ENCODE results near the gene XRCC1. TPM values are rescaled to one million over a fixed set of nuclear protein-coding genes. Genes with fewer than 3 reads are reported as not detected.

Gene XRCC1
- total RNA-seq, 1 experiment from 2014 or later = 37.4 TPM

DNA sequence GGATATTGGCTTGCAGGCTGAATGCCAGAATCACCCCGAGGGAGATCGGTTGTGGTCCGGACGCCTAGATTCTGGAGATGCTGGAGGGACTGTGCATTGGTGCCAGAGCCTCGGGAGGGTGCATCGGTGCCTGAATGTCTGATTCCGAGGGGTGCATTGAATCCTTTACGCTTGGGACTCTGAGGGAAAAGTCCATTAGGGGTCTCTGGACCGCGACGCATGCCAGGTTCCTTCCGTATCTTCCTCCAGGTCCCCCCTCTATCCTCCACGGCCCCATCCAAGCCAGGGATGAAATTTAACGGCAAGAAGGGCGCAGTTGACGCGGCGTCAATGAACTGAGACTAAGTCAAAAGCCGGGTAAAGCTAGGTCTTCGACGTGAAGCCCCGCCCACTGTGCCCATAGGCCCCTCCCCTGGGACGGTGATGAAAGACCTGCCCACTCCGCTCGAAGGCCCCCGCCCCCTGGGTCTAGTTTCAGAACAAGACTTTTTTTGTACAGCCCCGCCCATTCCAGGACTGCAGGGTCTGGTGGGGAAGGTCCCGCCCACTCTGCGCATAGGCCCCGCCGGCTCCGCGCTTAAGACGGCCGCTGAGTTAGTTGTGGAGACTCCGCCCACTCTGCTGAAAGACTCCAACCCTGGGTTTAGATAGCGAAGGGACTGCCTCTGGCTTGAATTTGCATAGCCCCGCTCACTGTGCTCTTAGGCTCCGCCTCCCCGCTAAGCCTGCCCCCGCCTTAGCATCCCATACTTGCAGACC, 41.6 kb downstream of the XRCC1 start:
- peak overlapping the region; percentile 95 for H3K27ac ChIP-seq (ENCODE audit: low read depth, low read length)
- no peaks in the 10 kb centered on the region for H3K9me3 ChIP-seq (ENCODE audit: control insufficient read depth in 1 of 2, insufficient read depth in 1 of 2, low read depth in 1 of 2, low read length in 2 of 2)
- TF ChIP-seq SP1 (IDR thresholded peaks at IDR 0.05; ENCODE audit: low read depth) (peak; percentile 56), EGR1 (IDR thresholded peaks at IDR 0.05; ENCODE audit: low read depth) (peak; percentile 57), CEBPB (IDR thresholded peaks at IDR 0.05; ENCODE audit: low read depth) (no peak; the same call in 1 of the 2 replicates)
- intact Hi-C loops (cut with micrococcal nuclease) = loop anchor here (10.0 kb wide), 1 partner anchor 131 kb away; no protein-coding TSS in a partner anchor
- no peaks in the 10 kb centered on the region for H3K9me2 ChIP-seq (ENCODE audit: insufficient read depth)
- no peaks in the 10 kb centered on the region for H4K20me1 ChIP-seq (ENCODE audit: insufficient read depth)
- peak overlapping the region; percentile 62 to 70 for H3K4me3 ChIP-seq (replicated peaks in 1 of 2; ENCODE audit: low read depth in 1 of 2, low read length in 2 of 2)
- no peaks in the 10 kb centered on the region for H3K79me2 ChIP-seq (ENCODE audit: insufficient read depth, low read length)
- ATAC-seq (peak; percentile 76), DNase-seq (ENCODE audit: low read depth, low spot score) (peak; percentile 98)
- peak overlapping the region; percentile 100 for H3K4me2 ChIP-seq (ENCODE audit: low read length)
- ChIA-PET RAD21 (ENCODE audit: low non-redundant PET in 1 of 2, low total read pairs in 2 of 2, uncharacterized antibody in 2 of 2, unreplicated experiment in 2 of 2) (interaction anchor here in 1 of 2 experiments (1.2 kb wide), 1 partner anchor 14 kb away, joined by 3 read pairs; no protein-coding TSS in a partner anchor), CTCF (interaction anchor here (0.9 to 3.2 kb wide), 8 partner anchors 13 to 178 kb away, joined by 3 to 18 read pairs (median 4); no protein-coding TSS in a partner anchor), POLR2A (interaction anchor here (0.7 to 1.4 kb wide), 6 partner anchors 13 to 224 kb away, joined by 3 to 5 read pairs (median 4); no protein-coding TSS in a partner anchor)
- H3K9ac ChIP-seq (ENCODE audit: low read length) = peak overlapping the region; percentile 74
- no TSS peak for BruUV-seq (replicated peaks)
- H2AFZ ChIP-seq (ENCODE audit: low read depth, low read length, poor library complexity, severe bottlenecking) = no peak overlapping the region
- H3K4me1 ChIP-seq (ENCODE audit: control insufficient read depth in 1 of 2, insufficient read depth in 2 of 2, low read length in 2 of 2) = peaks cover 27 to 47% of the 10 kb centered on the region in 2 experiments
- no peaks in the 10 kb centered on the region for H3K27me3 ChIP-seq (ENCODE audit: insufficient read depth, low read length)
- H3K36me3 ChIP-seq (ENCODE audit: control insufficient read depth in 1 of 2, insufficient read depth in 2 of 2, low read length in 2 of 2) = peaks cover 0 to 4% of the 10 kb centered on the region in 2 experiments; a peak in 1 of 4 replicates

DNA sequence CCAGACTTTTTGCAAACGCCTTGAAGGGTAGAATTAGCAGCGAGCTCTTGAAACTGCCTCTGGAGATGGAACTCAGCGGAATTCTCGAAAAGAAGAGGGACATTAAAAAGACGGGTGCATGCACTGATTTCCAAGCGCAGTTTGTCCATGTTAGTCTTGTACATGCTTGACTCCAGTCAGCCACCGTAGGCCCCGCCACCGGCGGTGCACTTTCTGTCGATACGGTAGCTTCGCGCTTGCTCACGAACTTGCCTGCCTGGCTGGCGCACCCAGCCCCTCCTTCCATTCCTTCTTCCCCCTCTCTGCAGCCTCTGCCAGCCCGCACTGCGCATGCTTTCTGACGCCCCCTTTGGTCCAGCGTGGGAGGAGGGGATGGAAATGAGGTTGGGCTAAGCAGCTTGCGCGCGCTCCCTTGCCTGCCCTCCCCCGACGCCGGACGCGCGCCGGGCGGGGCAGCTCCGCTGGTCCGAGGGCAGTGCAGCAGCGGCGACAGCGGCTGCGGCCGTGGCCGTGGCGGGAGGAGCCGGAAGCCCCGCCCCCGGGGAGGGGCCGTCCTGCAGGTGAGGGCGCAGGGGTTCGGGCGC, 42.3 kb downstream of the XRCC1 start, which contains the start of gene ZNF575:
ZNF575 (plus strand) TSS at position 227 of the 584 bp plus-strand sequence. CDS start 1,235 bp downstream, outside the sequence.
- Histone ChIP-seq H3K27ac (ENCODE audit: low read depth, low read length) (peak within 1 kb of the TSS; percentile 95), H3K4me3 (replicated peaks in 1 of 2; ENCODE audit: low read depth in 1 of 2, low read length in 2 of 2) (peak within 1 kb of the TSS; percentile 62 to 70), H3K27me3 (ENCODE audit: insufficient read depth, low read length) (no peaks in the 10 kb centered on the region), H4K20me1 (ENCODE audit: insufficient read depth) (no peaks in the 10 kb centered on the region), H3K9me2 (ENCODE audit: insufficient read depth) (no peaks in the 10 kb centered on the region), H3K4me1 (ENCODE audit: control insufficient read depth in 1 of 2, insufficient read depth in 2 of 2, low read length in 2 of 2) (peaks cover 27 to 52% of the 10 kb centered on the region in 2 experiments), H3K4me2 (ENCODE audit: low read length) (peak within 1 kb of the TSS; percentile 100), H3K9me3 (ENCODE audit: control insufficient read depth in 1 of 2, insufficient read depth in 1 of 2, low read depth in 1 of 2, low read length in 2 of 2) (no peaks in the 10 kb centered on the region), H3K36me3 (ENCODE audit: control insufficient read depth in 1 of 2, insufficient read depth in 2 of 2, low read length in 2 of 2) (no peaks in the 10 kb centered on the region; a peak in 1 of 4 replicates), H3K79me2 (ENCODE audit: insufficient read depth, low read length) (no peaks in the 10 kb centered on the region), H2AFZ (ENCODE audit: low read depth, low read length, poor library complexity, severe bottlenecking) (peak within 1 kb of the TSS; percentile 83), H3K9ac (ENCODE audit: low read length) (peak within 1 kb of the TSS; percentile 74)
- POLR2A ChIA-PET = interaction anchor here (0.6 to 1.4 kb wide), 7 partner anchors 13 to 224 kb away, joined by 3 to 5 read pairs (median 4); no protein-coding TSS in a partner anchor
- ATAC-seq = peak; percentile 79
- RAD21 ChIA-PET (ENCODE audit: low non-redundant PET in 1 of 2, low total read pairs in 2 of 2, uncharacterized antibody in 2 of 2, unreplicated experiment in 2 of 2) = interaction anchor here in 1 of 2 experiments (1.2 kb wide), 1 partner anchor 13 kb away, joined by 3 read pairs; no protein-coding TSS in a partner anchor
- peak; percentile 87 for DNase-seq (ENCODE audit: low read depth, low spot score)
- BruUV-seq (replicated peaks) = no TSS peak
- intact Hi-C loops (cut with micrococcal nuclease) = loop anchor here (10.0 kb wide), 1 partner anchor 132 kb away; no protein-coding TSS in a partner anchor
- CTCF ChIA-PET = interaction anchor here (0.8 to 3.2 kb wide), 9 partner anchors 12 to 179 kb away, joined by 3 to 18 read pairs (median 4); partner anchors contain the start of genes IRGQ and ZNF576
- no peak for TF ChIP-seq RAD21 (IDR thresholded peaks at IDR 0.05; ENCODE audit: low read depth)
- TF ChIP-seq JUND (IDR thresholded peaks at IDR 0.05) = no peak
- no peak for TF ChIP-seq EZH2phosphoT487 (IDR thresholded peaks at IDR 0.05; ENCODE audit: borderline replicate concordance)
- no peak for TF ChIP-seq ZFX (IDR thresholded peaks at IDR 0.05)
- peak; percentile 50 for TF ChIP-seq SP1 (IDR thresholded peaks at IDR 0.05; ENCODE audit: low read depth)
- no peak for TF ChIP-seq POLR2A (IDR thresholded peaks at IDR 0.05; ENCODE audit: borderline replicate concordance, extremely low read depth, insufficient read depth, insufficient read length)
- no peak for TF ChIP-seq ZBTB33 (IDR thresholded peaks at IDR 0.05; ENCODE audit: extremely low read depth, insufficient replicate concordance, low read length)
- TF ChIP-seq SRF (IDR thresholded peaks at IDR 0.05; ENCODE audit: low read depth) = no peak
- TF ChIP-seq, protein P1, sequence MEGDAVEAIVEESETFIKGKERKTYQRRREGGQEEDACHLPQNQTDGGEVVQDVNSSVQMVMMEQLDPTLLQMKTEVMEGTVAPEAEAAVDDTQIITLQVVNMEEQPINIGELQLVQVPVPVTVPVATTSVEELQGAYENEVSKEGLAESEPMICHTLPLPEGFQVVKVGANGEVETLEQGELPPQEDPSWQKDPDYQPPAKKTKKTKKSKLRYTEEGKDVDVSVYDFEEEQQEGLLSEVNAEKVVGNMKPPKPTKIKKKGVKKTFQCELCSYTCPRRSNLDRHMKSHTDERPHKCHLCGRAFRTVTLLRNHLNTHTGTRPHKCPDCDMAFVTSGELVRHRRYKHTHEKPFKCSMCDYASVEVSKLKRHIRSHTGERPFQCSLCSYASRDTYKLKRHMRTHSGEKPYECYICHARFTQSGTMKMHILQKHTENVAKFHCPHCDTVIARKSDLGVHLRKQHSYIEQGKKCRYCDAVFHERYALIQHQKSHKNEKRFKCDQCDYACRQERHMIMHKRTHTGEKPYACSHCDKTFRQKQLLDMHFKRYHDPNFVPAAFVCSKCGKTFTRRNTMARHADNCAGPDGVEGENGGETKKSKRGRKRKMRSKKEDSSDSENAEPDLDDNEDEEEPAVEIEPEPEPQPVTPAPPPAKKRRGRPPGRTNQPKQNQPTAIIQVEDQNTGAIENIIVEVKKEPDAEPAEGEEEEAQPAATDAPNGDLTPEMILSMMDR (IDR thresholded peaks at IDR 0.05 in 2 of 3, conservative IDR thresholded peaks at IDR 0.05 in 1 of 3; ENCODE audit: borderline replicate concordance in 1 of 3, insufficient read depth in 1 of 3, low read depth in 2 of 3, low read length in 2 of 3) = no peak

Measured in HCT116 (cell line).